ENCODE measurements around the gene NUDCD2.
"Not testable (repeated sequence)": the region's sequence is repeated elsewhere in the genome, so short reads cannot be mapped to it uniquely, and the experiment has no call there.

The NUDCD2 gene

DNA sequence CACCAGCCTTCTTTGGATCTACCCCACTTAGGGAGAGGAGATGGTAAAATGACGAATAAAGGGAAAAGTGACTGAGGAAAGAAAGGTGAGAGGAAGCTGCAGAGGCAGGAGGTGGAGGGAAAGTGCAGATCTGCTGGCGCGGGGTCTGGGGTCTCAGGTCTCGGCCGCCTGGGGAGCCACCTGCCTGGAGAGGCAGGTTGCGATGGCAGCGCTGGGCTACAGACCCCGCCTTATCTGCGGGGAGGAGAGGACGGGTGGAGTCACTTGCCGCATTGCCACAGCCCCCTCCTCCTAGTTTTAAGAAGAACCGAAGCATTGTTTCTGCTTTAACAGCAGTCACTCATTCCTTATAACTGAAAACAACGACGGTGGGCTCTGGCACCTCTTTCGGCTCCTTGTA is 44.2 kb downstream of the NUDCD2 start:
- DNase-seq: not testable (repeated sequence)

GRCh38 chr5:163410505-163410904 is 49.4 kb downstream of the NUDCD2 start:
- DNase-seq: no peak

- no peak for DNase-seq
These were observed 50.5 kb downstream of the NUDCD2 start for GRCh38 chr5:163409384-163409783.

DNA sequence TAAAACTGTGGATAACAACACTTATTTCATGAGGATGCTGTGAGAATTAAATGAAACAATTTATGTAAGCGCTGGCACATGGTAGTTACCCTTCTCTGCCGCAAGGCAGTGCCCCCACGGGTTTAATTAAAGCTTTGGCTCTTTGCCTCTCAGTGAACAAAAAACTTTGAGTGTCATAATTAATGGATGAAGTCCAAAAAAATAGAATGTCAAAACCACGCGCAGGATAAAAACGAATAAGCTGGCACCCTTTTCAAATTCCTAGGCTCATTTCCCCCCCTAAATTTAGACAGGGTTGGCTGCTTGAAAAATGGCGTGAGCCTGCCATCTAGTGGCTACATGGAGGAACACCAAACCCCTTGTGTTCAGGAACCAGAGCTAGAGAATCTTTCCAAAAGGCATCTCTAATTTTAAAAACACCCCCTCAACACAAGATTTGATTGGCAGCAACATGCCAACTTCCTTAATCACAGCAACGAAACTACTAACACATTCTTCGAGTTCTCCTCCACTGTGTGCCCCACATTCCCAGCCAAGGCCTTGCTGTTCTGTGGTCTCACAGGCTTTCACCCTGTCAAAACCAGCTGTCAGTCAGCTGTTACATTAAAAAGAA is 51.5 kb downstream of the NUDCD2 start:
- DNase-seq: peak; percentile 8

GRCh38 chr5:163407034-163407655 is 52.8 kb downstream of the NUDCD2 start:
- DNase-seq: no peak

DNA sequence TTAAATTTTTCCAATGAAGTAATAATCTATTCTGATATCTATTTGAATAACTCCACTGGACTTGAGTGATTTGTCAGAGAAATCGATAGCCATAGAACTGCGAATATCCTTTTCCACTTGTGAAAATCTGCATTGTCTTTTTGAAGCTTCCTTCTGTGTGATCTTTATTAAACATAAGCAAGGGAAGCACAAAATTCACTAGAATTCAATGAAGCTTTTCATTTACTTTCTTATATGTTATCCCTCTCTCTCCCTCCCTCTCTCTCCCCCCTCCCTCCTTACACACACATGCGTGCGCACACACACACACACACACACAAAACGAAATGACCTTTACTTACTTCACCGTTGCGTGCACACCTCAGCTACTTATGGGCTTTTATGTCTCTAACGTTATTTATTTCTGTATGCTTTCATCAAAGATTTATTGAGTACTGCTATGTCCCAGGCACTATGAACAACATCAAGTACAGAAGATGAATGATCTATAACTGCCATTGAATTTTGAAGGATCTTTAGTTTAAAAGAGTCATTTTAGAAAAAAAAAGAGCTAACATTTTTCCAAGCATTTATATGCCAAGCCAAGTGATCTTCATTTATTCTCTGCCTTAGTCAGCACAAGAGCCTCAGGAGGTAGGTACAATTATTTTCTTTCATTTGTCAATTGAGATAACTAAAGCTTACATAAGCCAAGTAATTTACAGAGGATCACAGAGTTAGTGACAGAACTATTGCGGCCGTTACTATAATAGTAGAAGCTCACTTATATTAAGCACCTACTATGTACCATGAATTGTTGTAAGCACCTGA is 55.3 kb downstream of the NUDCD2 start:
- DNase-seq: no peak

- no peak for DNase-seq
These were observed 57.9 kb downstream of the NUDCD2 start for GRCh38 chr5:163402007-163402406.

DNA sequence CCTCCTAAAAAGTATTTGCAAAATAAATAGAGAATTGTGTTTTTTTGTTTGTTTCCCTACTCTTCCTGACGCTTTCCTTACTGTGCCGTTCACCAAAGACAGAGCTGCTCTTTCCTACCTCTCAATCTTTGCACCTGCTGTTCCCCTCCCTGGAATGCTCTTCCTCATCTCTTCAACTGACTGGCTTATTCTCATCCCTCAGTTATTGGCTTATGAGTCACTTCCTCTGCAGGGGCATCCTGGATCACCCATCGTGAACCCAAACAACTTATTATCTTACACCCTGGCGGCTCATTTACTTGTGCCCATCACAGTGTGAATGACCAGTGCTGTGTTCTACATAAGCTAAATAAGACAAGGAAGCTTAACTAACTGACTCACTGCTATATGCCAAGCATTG is 58.6 kb downstream of the NUDCD2 start:
- DNase-seq: no peak

- DNase-seq: no peak
These were observed 60.0 kb downstream of the NUDCD2 start for GRCh38 chr5:163399923-163400322.

DNA sequence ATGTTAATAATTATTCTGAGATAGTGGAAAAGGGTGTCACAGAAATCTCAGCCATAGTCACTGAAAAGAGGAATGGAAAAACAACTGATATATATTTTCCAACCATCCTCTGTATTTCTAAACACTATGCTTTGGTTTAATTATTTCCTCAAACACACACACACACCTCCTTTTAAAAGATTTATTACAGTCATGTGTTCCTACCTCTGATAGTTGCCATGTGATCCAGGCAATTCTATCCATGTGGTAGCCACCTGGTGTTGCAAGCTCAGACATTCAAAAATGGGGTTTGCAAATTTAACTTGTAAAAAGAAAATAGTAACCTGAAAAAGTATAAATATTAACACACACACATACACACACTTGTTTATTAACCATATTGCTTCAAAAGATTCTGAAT is 62.5 kb downstream of the NUDCD2 start:
- no peak for DNase-seq

DNA sequence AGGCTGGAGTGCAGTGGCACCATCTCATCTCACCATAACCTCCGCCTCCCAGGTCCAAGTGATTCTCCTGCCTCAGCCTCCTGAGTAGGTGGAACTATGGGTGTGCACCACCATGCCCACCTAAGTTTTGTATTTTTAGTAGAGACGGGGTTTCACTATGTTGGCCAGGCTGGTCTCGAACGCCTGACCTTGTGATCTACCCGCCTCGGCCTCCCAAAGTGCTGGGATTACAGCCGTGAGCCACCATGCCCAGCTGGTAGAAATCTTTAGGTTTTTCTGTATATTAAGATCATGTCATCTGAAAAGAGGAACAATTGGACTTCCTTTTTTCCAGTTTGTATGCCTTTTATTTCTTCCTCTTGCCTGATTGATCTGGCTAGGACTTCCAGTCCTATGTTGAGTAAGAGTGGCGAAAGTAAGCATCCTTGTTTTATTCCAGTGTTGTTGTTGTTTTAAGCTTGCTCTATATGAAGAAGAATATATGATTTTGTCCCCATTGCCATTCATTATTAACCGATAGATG is 63.0 kb downstream of the NUDCD2 start:
- not testable (repeated sequence) for DNase-seq

All from NCI-H510A treated with DMSO at 0.1 percent for 48 hours (cell line).